ENCODE measurements around the gene CEP350.
"Not testable (repeated sequence)": the region's sequence is repeated elsewhere in the genome, so short reads cannot be mapped to it uniquely, and the experiment has no call there.

The CEP350 gene

DNA sequence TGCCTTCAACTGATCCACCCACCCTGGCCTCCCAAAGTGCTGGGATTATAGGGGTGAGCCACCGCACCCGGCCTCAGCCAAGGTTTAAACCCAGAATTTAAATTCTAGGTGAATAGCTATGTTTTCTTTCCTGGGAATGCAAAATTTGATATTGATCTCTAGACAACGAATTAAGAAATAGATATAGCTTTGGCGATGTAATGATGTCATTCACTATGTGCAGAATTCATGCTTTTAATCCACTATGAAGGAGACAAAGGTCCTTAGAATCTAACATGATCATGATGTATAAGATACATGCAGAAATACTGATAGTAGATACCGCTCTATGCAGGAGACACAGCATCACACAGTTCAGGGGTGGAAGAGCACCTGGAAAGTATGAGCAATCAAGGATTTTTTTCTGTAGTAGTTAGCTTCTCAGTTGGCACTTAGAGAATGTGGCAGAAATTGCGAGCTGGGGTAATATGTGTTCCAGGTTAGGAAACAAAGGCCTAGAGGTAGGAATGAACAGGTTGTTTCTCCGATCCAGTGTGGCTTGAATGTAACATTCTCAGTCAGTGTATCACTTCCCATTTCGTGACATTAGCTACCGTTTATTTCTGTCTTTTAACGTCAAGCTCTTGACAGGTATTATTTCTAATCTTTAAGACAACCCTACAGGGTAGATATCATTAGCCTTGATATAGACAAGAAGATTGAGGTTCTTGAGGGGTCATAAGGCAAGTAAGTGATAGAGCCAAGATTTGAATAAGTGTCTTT lies 3.0 kb upstream of the CEP350 start:
- DNase-seq = no peak

GRCh38 chr1:179952186-179952585 lies 2.4 kb upstream of the CEP350 start:
- DNase-seq = no peak

DNA sequence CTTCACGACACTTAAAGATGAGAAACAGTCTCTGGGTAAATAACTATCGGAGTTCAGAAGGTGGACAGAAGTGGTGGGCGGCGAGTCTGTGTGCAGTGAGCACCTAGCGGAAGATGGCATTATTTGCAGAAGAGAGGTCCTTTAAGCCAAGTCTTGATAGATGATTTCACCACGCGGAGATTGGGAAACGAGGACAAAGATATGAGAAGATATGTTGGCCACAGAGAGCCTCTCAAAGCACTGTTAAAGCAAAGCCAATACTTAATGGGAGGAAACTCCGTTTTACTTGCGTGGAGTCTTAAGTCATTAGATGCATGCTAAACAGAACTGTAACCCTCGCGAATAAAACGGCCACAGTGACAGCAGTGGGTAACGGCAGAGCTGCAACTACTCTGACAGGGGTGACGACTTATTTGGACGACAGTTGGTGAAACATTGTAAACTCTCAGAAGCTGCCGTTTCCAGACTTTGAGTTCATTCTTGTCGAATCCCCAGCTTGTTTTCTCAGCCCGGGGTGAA lies 577 bp upstream of the CEP350 start:
- peak; percentile 50 for DNase-seq

GRCh38 chr1:179955287-179955680 lies 674 bp downstream of the CEP350 start:
- DNase-seq = peak; percentile 53

DNA sequence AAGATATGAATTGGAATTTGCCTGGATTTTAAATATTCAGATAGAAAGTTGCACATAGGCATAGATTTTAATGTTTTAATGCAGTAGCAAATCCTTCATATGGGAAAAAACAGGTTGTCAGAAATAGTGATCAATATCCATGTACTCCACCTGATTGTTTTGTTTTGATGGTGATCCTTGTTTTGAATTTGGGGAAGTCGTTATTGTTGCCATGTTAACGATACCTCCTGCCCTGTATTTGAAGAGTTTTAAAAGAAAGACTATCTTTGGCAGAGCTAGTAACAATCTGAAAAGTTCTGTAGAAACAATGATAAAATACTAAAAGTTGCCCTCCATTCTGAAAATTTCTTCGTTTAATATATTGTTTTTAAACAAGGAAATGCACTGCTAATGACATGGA lies 1.1 kb downstream of the CEP350 start:
- DNase-seq = no peak

GRCh38 chr1:179958359-179958758 lies 3.7 kb downstream of the CEP350 start:
- DNase-seq = no peak

- DNase-seq = not testable (repeated sequence)
Observed at GRCh38 chr1:179962168-179962567, 7.6 kb downstream of the CEP350 start.

DNA sequence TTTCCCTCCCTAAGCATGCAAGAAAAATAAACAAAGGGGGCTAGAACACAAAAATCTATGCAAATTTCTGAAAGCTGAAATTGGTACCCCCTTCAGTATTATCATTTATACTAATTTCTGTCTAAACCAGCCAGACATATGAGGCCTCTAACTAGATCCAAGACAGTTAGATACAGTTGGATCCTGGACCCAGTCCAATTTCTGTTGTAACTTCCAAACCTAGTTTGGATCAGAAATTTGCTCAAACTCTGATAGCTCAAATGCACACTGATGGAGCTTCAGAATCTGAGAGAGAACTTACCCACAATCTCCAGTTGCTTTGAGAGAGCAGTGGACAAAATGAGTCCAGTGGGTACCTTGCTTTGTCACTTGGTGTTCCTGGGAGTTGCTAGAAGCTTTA lies 11.9 kb downstream of the CEP350 start:
- DNase-seq = no peak

DNA sequence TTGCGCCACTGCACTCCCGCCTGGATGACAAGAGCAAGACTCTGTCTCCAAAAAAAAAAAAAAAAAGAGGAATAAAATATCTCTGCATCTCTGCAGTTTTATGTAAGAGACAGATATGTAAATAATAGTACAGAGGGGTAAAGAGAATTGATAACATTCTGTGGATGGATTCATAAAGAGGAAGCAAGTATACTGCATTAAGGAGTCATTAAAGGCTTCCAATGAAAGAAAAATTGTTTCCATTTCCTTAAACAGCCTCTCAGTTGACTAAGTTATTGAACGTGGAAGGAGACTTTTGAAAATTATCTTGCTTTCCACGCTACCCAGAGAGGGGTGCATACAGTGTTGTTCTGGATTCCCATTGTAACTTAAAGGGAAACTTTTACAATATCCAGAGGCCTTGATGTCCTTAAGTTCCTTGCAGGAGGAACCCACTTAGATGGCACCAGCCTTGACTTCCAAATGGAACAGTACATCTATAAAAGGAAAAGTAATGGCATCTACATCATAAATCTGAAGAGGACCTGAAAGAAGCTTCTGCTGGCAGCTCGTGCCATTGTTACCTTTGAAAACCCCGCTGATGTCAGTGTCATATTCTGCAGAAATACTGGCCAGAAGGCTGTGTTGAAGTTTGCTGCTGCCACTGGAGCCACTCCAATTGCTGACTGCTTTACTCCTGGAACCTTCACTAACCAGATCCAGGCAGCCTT lies 13.8 kb downstream of the CEP350 start:
- no peak for DNase-seq

GRCh38 chr1:179968994-179969919 lies 14.6 kb downstream of the CEP350 start:
- no peak for DNase-seq

- no peak for DNase-seq
Observed at GRCh38 chr1:179969962-179970361, 15.4 kb downstream of the CEP350 start.

- DNase-seq = no peak
Observed at GRCh38 chr1:179971563-179972496, 17.2 kb downstream of the CEP350 start.

- no peak for DNase-seq
Observed at GRCh38 chr1:179973198-179974110, 18.8 kb downstream of the CEP350 start.

DNA sequence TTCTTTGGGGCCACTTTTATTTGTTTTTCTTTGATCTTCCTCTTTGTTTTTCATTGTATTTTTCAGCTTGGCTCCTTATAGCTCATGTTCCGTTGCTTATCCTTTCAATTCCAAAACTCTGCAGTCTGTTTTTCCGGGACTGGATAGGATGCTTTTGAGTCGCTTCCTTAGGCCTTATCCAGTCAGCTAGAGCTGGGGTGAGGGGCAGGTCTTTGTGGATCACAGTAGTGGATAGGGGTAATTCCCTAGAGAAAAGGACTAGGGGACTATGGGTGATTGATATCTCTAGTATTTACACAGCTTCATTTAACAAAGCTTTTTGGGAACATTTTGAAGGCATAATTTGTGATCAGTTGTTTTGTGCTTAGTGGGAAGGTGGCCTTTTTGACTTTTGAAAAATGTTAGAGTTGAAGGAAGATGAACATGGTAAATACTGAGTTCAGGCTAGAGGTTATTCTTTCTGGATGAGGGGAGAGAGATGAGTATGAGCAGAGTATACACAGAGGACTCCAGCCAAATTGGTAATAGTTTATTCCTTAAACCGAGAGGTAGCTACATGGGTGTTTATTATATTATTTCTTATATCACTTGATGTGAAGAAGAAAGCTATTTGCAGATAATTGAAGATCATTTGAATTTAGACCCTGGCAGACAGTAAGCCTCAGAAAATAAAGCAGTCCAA lies 22.5 kb downstream of the CEP350 start:
- DNase-seq = no peak

- DNase-seq = no peak
Observed at GRCh38 chr1:179978199-179979079, 23.8 kb downstream of the CEP350 start.

GRCh38 chr1:179984101-179984500 lies 29.5 kb downstream of the CEP350 start:
- DNase-seq = no peak

DNA sequence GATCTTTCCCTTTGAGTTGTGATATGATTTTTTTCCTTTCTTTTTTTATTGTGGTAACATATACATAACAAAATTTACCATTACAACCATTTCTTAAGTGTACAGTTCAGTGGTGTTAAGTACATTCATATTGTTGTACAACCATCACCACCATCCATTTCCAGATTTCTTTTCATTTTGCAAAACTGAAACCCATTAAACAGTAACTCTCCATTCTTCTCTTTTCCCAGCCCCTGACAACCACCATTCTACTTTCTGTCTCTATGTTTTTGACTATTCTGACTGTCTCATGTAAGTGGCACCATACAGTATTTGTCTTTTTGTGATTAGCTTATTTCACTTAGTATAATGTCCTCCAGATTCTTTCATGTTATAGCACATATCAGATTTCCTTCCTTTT lies 30.3 kb downstream of the CEP350 start:
- DNase-seq = no peak

DNA sequence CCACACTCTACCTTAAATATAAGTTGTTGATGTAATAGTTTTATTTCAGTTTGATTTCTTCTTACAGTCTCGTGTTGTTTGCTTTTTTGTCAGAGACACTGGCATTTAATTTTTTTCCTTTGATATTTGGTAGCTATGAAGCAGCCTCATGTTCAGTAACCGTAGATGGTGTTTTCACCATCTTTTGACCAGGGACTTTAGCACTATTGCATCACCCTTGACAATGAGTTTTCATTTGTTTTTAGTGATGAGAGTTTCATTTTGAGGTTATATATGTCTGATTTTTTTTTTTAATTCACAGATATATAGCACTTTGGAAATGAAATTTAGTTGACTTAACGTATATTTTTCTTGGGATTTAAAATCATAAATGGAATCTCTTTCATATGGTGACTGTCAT lies 36.2 kb downstream of the CEP350 start:
- no peak for DNase-seq

GRCh38 chr1:179995576-179995975 lies 41.0 kb downstream of the CEP350 start:
- no peak for DNase-seq

Measured in NCI-H146 (cell line).